ENCODE measurements around the gene TFF2. TPM values are rescaled to one million over a fixed set of nuclear protein-coding genes. Genes with fewer than 3 reads are reported as not detected.

Gene TFF2
- total and polyA plus RNA-seq, 2 of the 4 experiments (the other 2 are of a cell fraction), result not detected

- no TSS peak for BruUV-seq (replicated peaks)
Measured at GRCh38 chr21:42297377-42297776, 53.4 kb downstream of the TFF2 start.

More at GRCh38 chr21:42297377-42297776, 53.4 kb downstream of the TFF2 start:
- Histone ChIP-seq H3K27ac (ENCODE audit: insufficient read depth, low read length) (no peak overlapping the region), H4K5ac (ENCODE audit: low read depth, low read length) (no peak overlapping the region), H3K56ac (ENCODE audit: extremely low read depth, insufficient read depth, low read length) (no peak overlapping the region), H2BK5ac (ENCODE audit: low read depth, low read length, poor library complexity, severe bottlenecking) (no peak overlapping the region), H2AK5ac (ENCODE audit: low read depth, low read length) (no peak overlapping the region), H3K9me1 (ENCODE audit: insufficient read depth, low read length) (peaks cover 6% of the 10 kb centered on the region), H3K4ac (ENCODE audit: low read depth, low read length) (no peak overlapping the region), H3K4me2 (ENCODE audit: low read depth, low read length) (no peak overlapping the region), H4K91ac (ENCODE audit: insufficient read depth, low read depth, low read length) (no peak overlapping the region), H3K79me1 (ENCODE audit: low read depth in 1 of 2, low read length in 2 of 2) (no peaks in the 10 kb centered on the region), H3K9ac (ENCODE audit: low read depth, low read length) (no peak overlapping the region), H3K18ac (ENCODE audit: low read depth, low read length) (no peak overlapping the region), H2AFZ (replicated peaks; ENCODE audit: low read length, poor library complexity) (no peak overlapping the region), H2BK120ac (ENCODE audit: low read depth, low read length) (no peak overlapping the region), H4K20me1 (ENCODE audit: insufficient read depth, low read length) (no peaks in the 10 kb centered on the region; the same call in 1 of the 2 replicates), H3K9me3 (ENCODE audit: control insufficient read depth, insufficient read depth, low read length) (no peaks in the 10 kb centered on the region), H4K8ac (ENCODE audit: low read depth in 2 of 2, low read length in 2 of 2) (no peak overlapping the region), H3K27me3 (ENCODE audit: control insufficient read depth, insufficient read depth, low read length) (peaks cover 9% of the 10 kb centered on the region), H2BK15ac (ENCODE audit: low read depth, low read length) (no peak overlapping the region), H3K23ac (ENCODE audit: low read depth, low read length) (no peak overlapping the region), H3K4me3 (ENCODE audit: insufficient read depth, low read depth, low read length) (no peak overlapping the region), H2BK20ac (ENCODE audit: low read depth, low read length) (no peak overlapping the region), H2AK9ac (replicated peaks; ENCODE audit: low read depth, low read length, poor library complexity) (no peak overlapping the region), H3K4me1 (ENCODE audit: control insufficient read depth, insufficient read depth, low read length) (no peaks in the 10 kb centered on the region), H3K36me3 (ENCODE audit: control insufficient read depth, insufficient read depth, low read length) (peaks cover 15% of the 10 kb centered on the region; the same call in 1 of the 2 replicates), H3K14ac (replicated peaks; ENCODE audit: low read depth, low read length) (no peak overlapping the region)
- intact Hi-C loops (cut with micrococcal nuclease), result no loop called here
- dilution Hi-C loops (cut with HindIII; ENCODE audit: low sequenced_read_pairs, unreplicated experiment), result no loop called here
- in situ Hi-C loops (cut with MboI; ENCODE audit: low sequenced_read_pairs), result no loop called here
- no peak for ATAC-seq (ENCODE audit: low read depth)
- TF ChIP-seq MXI1 (IDR thresholded peaks at IDR 0.05; ENCODE audit: borderline replicate concordance, low read depth, low read length) (no peak), RCOR1 (IDR thresholded peaks at IDR 0.05; ENCODE audit: insufficient replicate concordance, low read length) (no peak), NFE2L2 (IDR thresholded peaks at IDR 0.05; ENCODE audit: low read depth, low read length) (no peak), USF2 (IDR thresholded peaks at IDR 0.05; ENCODE audit: low read depth, low read length) (no peak), CEBPB (IDR thresholded peaks at IDR 0.05; ENCODE audit: low read depth, low read length) (no peak), ELK1 (IDR thresholded peaks at IDR 0.05; ENCODE audit: borderline replicate concordance, low read depth, low read length) (no peak), RAD21 (IDR thresholded peaks at IDR 0.05; ENCODE audit: low read length) (no peak), MAZ (IDR thresholded peaks at IDR 0.05; ENCODE audit: borderline replicate concordance, low read depth, low read length) (no peak), RFX5 (IDR thresholded peaks at IDR 0.05; ENCODE audit: low read depth, low read length) (no peak), FOS (IDR thresholded peaks at IDR 0.05; ENCODE audit: low read depth, low read length) (no peak), MAFK (IDR thresholded peaks at IDR 0.05; ENCODE audit: low read depth, low read length) (no peak), CTCF (conservative IDR thresholded peaks at IDR 0.05; ENCODE audit: low read depth, low read length) (no peak), BHLHE40 (IDR thresholded peaks at IDR 0.05; ENCODE audit: low read depth, low read length) (no peak), POLR2A (IDR thresholded peaks at IDR 0.05; ENCODE audit: low read depth, low read length) (no peak), SMC3 (IDR thresholded peaks at IDR 0.05; ENCODE audit: low read depth, low read length) (no peak), CHD1 (IDR thresholded peaks at IDR 0.05; ENCODE audit: low read depth, low read length) (no peak)
- POLR2A ChIA-PET (ENCODE audit: unreplicated experiment), result no interaction called here
- DNase-seq, result no peak
- CTCF ChIA-PET, result no interaction called here
- 54% methylated on average over 6 of the region's 9 CpGs; no CpG with 5 or more reads in 1 of the 2 experiments for WGBS, 2 experiments (ENCODE audit: extremely low coverage in 2 of 2, insufficient read length in 1 of 2)
